Gastrocnemius medialis (tissue), 4 donors: Measurements from ENCODE around the gene PDK3. TPM values are rescaled to one million over a fixed set of nuclear protein-coding genes. Genes with fewer than 3 reads are reported as not detected.

Experiments used
- ATAC-seq, 2 donors: fragments of 150-250 bp; one replicate each; pipeline ENCODE4 v1.9.1; 2016
- DNase-seq, 2 donors: peaks; one replicate each; pipeline ENCODE4 v3.0.0-alpha.2; 2019
- H3K27ac ChIP-seq, 4 donors: fragments of 200-600 bp; sonication (generic); 1 replicate in 1 of 4; 2 replicates in 3 of 4; pipeline ENCODE4 v1.5.1; 2016 to 2018; ENCODE audit warnings: mild to moderate bottlenecking in 2 of 4, moderate library complexity in 1 of 4
- H3K27me3 ChIP-seq, 3 donors: fragments of 200-600 bp; sonication (generic) in 2 of 3; 1 replicate in 1 of 3; 2 replicates in 2 of 3; pipeline versions ENCODE4 v1.5.1 to v1.6.0; 2016 to 2019; ENCODE audit warnings: mild to moderate bottlenecking in 1 of 3, moderate library complexity in 1 of 3
- H3K36me3 ChIP-seq, 2 donors: fragments of 200-600 bp; sonication (generic) in 1 of 2; one replicate each; pipeline ENCODE4 v1.5.1; 2017 to 2018
- H3K4me1 ChIP-seq, 2 donors: fragments of 200-600 bp; sonication (generic) in 1 of 2; one replicate each; pipeline ENCODE4 v1.5.1; 2016 to 2017; ENCODE audit warnings: mild to moderate bottlenecking in 2 of 2
- H3K4me3 ChIP-seq, 4 donors: fragments of 200-600 bp; sonication (generic) in 3 of 4; 1 replicate in 1 of 4; 2 replicates in 3 of 4; pipeline ENCODE4 v1.5.1; 2016 to 2019; ENCODE audit warnings: mild to moderate bottlenecking in 2 of 4
- H3K9me3 ChIP-seq, 3 donors: fragments of 200-600 bp; sonication (generic) in 2 of 3; 1 replicate in 1 of 3; 2 replicates in 2 of 3; pipeline ENCODE4 v1.5.1; 2016 to 2019
- POLR2A ChIP-seq, 2 donors: fragments of 450-650 bp; IDR thresholded peaks; one replicate each; pipeline ENCODE4 v1.6.1; 2017; ENCODE audit warnings: antibody characterized with exemption in 2 of 2, mild to moderate bottlenecking in 2 of 2, moderate library complexity in 2 of 2
- in situ Hi-C, 4 donors: fragments of 200-750 bp; cut with MboI; loops; one replicate each; pipeline versions ENCODE4 v1.15.0 to v1.8.0; 2017; ENCODE audit warnings: low sequenced_read_pairs in 4 of 4
- intact Hi-C: fragments of 100-400 bp; cut with DNase I; formaldehyde crosslinking; loops from one replicate; pipeline ENCODE4 v1.15.1; 2023; ENCODE audit warnings: low total_unique reads
- total RNA-seq, 4 donors: library from RNA; depleted of rRNA; stranded (reverse); fragments of >200 nt; gene quantifications; one replicate each; pipeline versions ENCODE4 v1.1.0 to v1.2.3, GENCODE V29; 2016
- TF ChIP-seq, protein P1 (sequence below), 5 experiments: fragments of 450-650 bp in 3 of 5; fragments of 200-600 bp in 2 of 5; sonication (generic) in 2 of 5; IDR thresholded peaks in 4 of 5; conservative IDR thresholded peaks in 1 of 5; 1 replicate in 4 of 5; 2 replicates in 1 of 5; pipeline ENCODE4 v1.5.1; 2016 to 2019; ENCODE audit warnings: antibody characterized with exemption in 5 of 5, mild to moderate bottlenecking in 3 of 5, moderate library complexity in 3 of 5

The PDK3 gene
- total RNA-seq, 4 donors from 2014 or later, result 1.8 to 4.5 (median 2.7) TPM

DNA sequence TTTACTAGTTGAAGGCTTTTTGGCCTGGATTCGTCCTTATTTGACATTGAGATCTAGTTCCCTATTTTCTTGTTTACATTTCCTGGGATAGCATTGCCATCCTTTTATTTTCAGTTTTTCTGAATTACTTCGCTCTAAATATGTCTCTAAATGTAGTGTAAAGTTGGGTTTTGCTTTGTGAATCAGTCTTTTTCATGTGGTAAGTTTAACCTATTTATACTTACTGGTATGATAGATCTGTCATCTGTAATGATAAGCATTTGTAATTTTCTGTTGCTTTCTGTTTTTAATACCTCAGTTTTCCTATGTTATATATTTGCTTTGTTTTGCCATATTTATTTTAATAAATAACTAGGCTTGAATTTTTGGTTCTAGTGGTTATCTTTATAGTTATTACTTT, 6.7 kb downstream of the PDK3 start:
- Histone ChIP-seq H3K4me3 (no peak overlapping the region), H3K9me3 (no peaks in the 10 kb centered on the region), H3K27me3 (no peaks in the 10 kb centered on the region), H3K27ac (no peak overlapping the region), H3K36me3 (no peaks in the 10 kb centered on the region), H3K4me1 (no peaks in the 10 kb centered on the region)
- intact Hi-C loops (loop anchor here (10.0 kb wide), 1 partner anchor 223 kb away; the partner anchor contains the start of gene POLA1), in situ Hi-C loops (no loop called here)
- TF ChIP-seq, protein P1, sequence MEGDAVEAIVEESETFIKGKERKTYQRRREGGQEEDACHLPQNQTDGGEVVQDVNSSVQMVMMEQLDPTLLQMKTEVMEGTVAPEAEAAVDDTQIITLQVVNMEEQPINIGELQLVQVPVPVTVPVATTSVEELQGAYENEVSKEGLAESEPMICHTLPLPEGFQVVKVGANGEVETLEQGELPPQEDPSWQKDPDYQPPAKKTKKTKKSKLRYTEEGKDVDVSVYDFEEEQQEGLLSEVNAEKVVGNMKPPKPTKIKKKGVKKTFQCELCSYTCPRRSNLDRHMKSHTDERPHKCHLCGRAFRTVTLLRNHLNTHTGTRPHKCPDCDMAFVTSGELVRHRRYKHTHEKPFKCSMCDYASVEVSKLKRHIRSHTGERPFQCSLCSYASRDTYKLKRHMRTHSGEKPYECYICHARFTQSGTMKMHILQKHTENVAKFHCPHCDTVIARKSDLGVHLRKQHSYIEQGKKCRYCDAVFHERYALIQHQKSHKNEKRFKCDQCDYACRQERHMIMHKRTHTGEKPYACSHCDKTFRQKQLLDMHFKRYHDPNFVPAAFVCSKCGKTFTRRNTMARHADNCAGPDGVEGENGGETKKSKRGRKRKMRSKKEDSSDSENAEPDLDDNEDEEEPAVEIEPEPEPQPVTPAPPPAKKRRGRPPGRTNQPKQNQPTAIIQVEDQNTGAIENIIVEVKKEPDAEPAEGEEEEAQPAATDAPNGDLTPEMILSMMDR (IDR thresholded peaks at IDR 0.05 in 4 of 5, conservative IDR thresholded peaks at IDR 0.05 in 1 of 5), result no peak
- no peak for TF ChIP-seq POLR2A (IDR thresholded peaks at IDR 0.05)
- ATAC-seq (no peak), DNase-seq (no peak)

- Histone ChIP-seq H3K27ac (no peak overlapping the region), H3K27me3 (no peaks in the 10 kb centered on the region), H3K9me3 (no peaks in the 10 kb centered on the region), H3K4me3 (no peak overlapping the region), H3K4me1 (no peaks in the 10 kb centered on the region), H3K36me3 (no peaks in the 10 kb centered on the region)
- intact Hi-C loops (loop anchor here (10.0 kb wide), 1 partner anchor 219 kb away; the partner anchor contains the start of gene POLA1), in situ Hi-C loops (no loop called here)
- ATAC-seq, result no peak
- DNase-seq, result no peak
- no peak for TF ChIP-seq POLR2A (IDR thresholded peaks at IDR 0.05)
- TF ChIP-seq, protein P1 (IDR thresholded peaks at IDR 0.05 in 4 of 5, conservative IDR thresholded peaks at IDR 0.05 in 1 of 5), result no peak
Measured at GRCh38 chrX:24475480-24475879, 10.4 kb downstream of the PDK3 start.

GRCh38 chrX:24478509-24478908, 13.4 kb downstream of the PDK3 start:
- Histone ChIP-seq H3K27me3 (no peaks in the 10 kb centered on the region), H3K4me3 (no peak overlapping the region), H3K4me1 (no peaks in the 10 kb centered on the region), H3K36me3 (no peaks in the 10 kb centered on the region), H3K9me3 (no peaks in the 10 kb centered on the region), H3K27ac (no peak overlapping the region)
- intact Hi-C loops, result loop anchor here (10.0 kb wide), 1 partner anchor 216 kb away; the partner anchor contains the start of gene POLA1
- DNase-seq, result no peak
- in situ Hi-C loops, result no loop called here
- ATAC-seq, result no peak
- TF ChIP-seq, protein P1 (IDR thresholded peaks at IDR 0.05 in 4 of 5, conservative IDR thresholded peaks at IDR 0.05 in 1 of 5), result no peak
- no peak for TF ChIP-seq POLR2A (IDR thresholded peaks at IDR 0.05)

- in situ Hi-C loops, result no loop called here
- TF ChIP-seq, protein P1 (IDR thresholded peaks at IDR 0.05 in 4 of 5, conservative IDR thresholded peaks at IDR 0.05 in 1 of 5), result no peak
- TF ChIP-seq POLR2A (IDR thresholded peaks at IDR 0.05), result no peak
- no peaks in the 10 kb centered on the region for H3K36me3 ChIP-seq
- no peaks in the 10 kb centered on the region for H3K9me3 ChIP-seq
- ATAC-seq, result no peak
- no peaks in the 10 kb centered on the region for H3K4me1 ChIP-seq
- peak in 1 of 2 donors; percentile 14 for DNase-seq
- no peaks in the 10 kb centered on the region for H3K27me3 ChIP-seq
- no peak overlapping the region for H3K4me3 ChIP-seq
- H3K27ac ChIP-seq, result no peak overlapping the region
- intact Hi-C loops, result loop anchor here (10.0 kb wide), 1 partner anchor 215 kb away; the partner anchor contains the start of gene POLA1
Measured at GRCh38 chrX:24479924-24480323, 14.8 kb downstream of the PDK3 start.

DNA sequence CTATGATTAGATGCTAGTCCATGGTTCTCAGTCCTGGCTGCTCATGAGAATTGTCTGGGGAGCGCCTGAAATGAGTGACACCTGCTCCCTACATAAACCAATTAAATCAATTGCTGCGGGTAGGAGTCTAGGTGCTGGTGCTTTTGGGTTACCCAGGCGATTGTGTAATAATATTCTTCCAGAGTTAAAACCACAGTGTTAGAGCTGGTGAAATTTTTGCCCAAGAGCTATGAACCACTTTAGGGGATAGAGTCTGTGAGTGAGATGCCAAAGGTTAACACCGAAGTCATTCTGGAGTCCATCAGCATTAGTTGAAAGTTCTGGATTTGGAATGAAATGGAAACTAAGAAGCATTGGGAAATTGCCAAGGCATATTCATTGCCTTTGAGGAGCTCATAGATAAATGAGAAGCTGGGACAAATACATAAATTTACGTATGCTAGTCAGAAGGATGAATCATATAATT, 15.3 kb downstream of the PDK3 start:
- H3K4me1 ChIP-seq, result no peaks in the 10 kb centered on the region
- DNase-seq (no peak), ATAC-seq (no peak)
- no peaks in the 10 kb centered on the region for H3K9me3 ChIP-seq
- no peak overlapping the region for H3K27ac ChIP-seq
- H3K36me3 ChIP-seq, result no peaks in the 10 kb centered on the region
- intact Hi-C loops (no loop called here), in situ Hi-C loops (no loop called here)
- no peak for TF ChIP-seq POLR2A (IDR thresholded peaks at IDR 0.05)
- TF ChIP-seq, protein P1 (IDR thresholded peaks at IDR 0.05 in 4 of 5, conservative IDR thresholded peaks at IDR 0.05 in 1 of 5), result no peak
- no peak overlapping the region for H3K4me3 ChIP-seq
- no peaks in the 10 kb centered on the region for H3K27me3 ChIP-seq
